ENCODE results near the gene CLCN5. TPM values are rescaled to one million over a fixed set of nuclear protein-coding genes. Genes with fewer than 3 reads are reported as not detected.

The CLCN5 gene
- total RNA-seq, 6 experiments from 2014 or later = 9.7 to 26.5 (median 14.0) TPM

- DNase-seq = no peak
- no peak for ATAC-seq
- 60% methylated on average over 10 of the region's 10 CpGs for WGBS (ENCODE audit: insufficient coverage, low coverage, low lambda C conversion rate, missing lambda C conversion rate)
Observed at GRCh38 chrX:49995107-49995731, 72.8 kb downstream of the CLCN5 start.

GRCh38 chrX:49995795-49996455, 73.5 kb downstream of the CLCN5 start:
- no peaks in the 10 kb centered on the region for H3K36me3 ChIP-seq
- intact Hi-C loops (cut with DNase I) = no loop called here
- 36% methylated on average over 2 of the region's 2 CpGs for WGBS (ENCODE audit: insufficient coverage, low coverage, low lambda C conversion rate, missing lambda C conversion rate)
- no peak overlapping the region for H3K4me3 ChIP-seq
- no peaks in the 10 kb centered on the region for H3K4me1 ChIP-seq
- H3K9me3 ChIP-seq = no peaks in the 10 kb centered on the region
- TF ChIP-seq CTCF (IDR thresholded peaks at IDR 0.05) (no peak), POLR2A (IDR thresholded peaks at IDR 0.05) (no peak)
- ATAC-seq (no peak), DNase-seq (no peak)
- no peaks in the 10 kb centered on the region for H3K27me3 ChIP-seq
- no peak overlapping the region for H3K27ac ChIP-seq

More at GRCh38 chrX:49995107-49995731, 72.8 kb downstream of the CLCN5 start:
- intact Hi-C loops (cut with DNase I) = no loop called here
- Histone ChIP-seq H3K27me3 (no peaks in the 10 kb centered on the region), H3K9me3 (no peaks in the 10 kb centered on the region), H3K27ac (no peak overlapping the region), H3K4me1 (no peaks in the 10 kb centered on the region), H3K36me3 (no peaks in the 10 kb centered on the region), H3K4me3 (no peak overlapping the region)
- TF ChIP-seq POLR2A (IDR thresholded peaks at IDR 0.05) (no peak), CTCF (IDR thresholded peaks at IDR 0.05) (no peak)

GRCh38 chrX:49996474-49996873, 74.1 kb downstream of the CLCN5 start:
- Histone ChIP-seq H3K27ac (no peak overlapping the region), H3K9me3 (no peaks in the 10 kb centered on the region), H3K4me3 (no peak overlapping the region), H3K4me1 (no peaks in the 10 kb centered on the region), H3K27me3 (no peaks in the 10 kb centered on the region), H3K36me3 (no peaks in the 10 kb centered on the region)
- intact Hi-C loops (cut with DNase I) = no loop called here
- 81% methylated on average over 2 of the region's 2 CpGs for WGBS (ENCODE audit: insufficient coverage, low coverage, low lambda C conversion rate, missing lambda C conversion rate)
- DNase-seq (no peak), ATAC-seq (no peak)
- TF ChIP-seq CTCF (IDR thresholded peaks at IDR 0.05) (no peak), POLR2A (IDR thresholded peaks at IDR 0.05) (no peak)

- no peak for TF ChIP-seq POLR2A (IDR thresholded peaks at IDR 0.05)
- TF ChIP-seq CTCF (IDR thresholded peaks at IDR 0.05) = no peak
- Histone ChIP-seq H3K9me3 (no peaks in the 10 kb centered on the region), H3K27me3 (no peaks in the 10 kb centered on the region), H3K27ac (no peak overlapping the region), H3K36me3 (no peaks in the 10 kb centered on the region), H3K4me3 (no peak overlapping the region), H3K4me1 (no peaks in the 10 kb centered on the region)
- no peak for DNase-seq
- WGBS (ENCODE audit: insufficient coverage, low coverage, low lambda C conversion rate, missing lambda C conversion rate) = 65% methylated on average over 2 of the region's 3 CpGs
- no peak for ATAC-seq
- intact Hi-C loops (cut with DNase I) = no loop called here
Observed at GRCh38 chrX:49999087-49999486, 76.7 kb downstream of the CLCN5 start.

Data from right lobe of liver (tissue), 6 donors.